GM12865 (cell line): ENCODE measurements around the gene TRIM28.

Source experiments
- DNase-seq: peaks from one replicate; pipeline ENCODE4 v3.0.0; 2010; ENCODE audit warnings: low read depth
- H3K4me3 ChIP-seq: 2 replicates; pipeline ENCODE4 v1.5.1; 2011; ENCODE audit warnings: mild to moderate bottlenecking, low read depth, low read length, control low read depth
- TF ChIP-seq, protein P1 (sequence below): IDR thresholded peaks from 2 replicates; pipeline ENCODE4 v1.5.1; 2011; ENCODE audit warnings: low read length, control low read depth, low read depth, inconsistent platforms; ENCODE audit not compliant: insufficient read depth; ENCODE audit errors: missing control alignments

TRIM28 gene

GRCh38 chr19:58556622-58557220 lies 12.9 kb downstream of the TRIM28 start:
- H3K4me3 ChIP-seq: peak overlapping the region; percentile 81
- no peak for DNase-seq
- TF ChIP-seq, protein P1, sequence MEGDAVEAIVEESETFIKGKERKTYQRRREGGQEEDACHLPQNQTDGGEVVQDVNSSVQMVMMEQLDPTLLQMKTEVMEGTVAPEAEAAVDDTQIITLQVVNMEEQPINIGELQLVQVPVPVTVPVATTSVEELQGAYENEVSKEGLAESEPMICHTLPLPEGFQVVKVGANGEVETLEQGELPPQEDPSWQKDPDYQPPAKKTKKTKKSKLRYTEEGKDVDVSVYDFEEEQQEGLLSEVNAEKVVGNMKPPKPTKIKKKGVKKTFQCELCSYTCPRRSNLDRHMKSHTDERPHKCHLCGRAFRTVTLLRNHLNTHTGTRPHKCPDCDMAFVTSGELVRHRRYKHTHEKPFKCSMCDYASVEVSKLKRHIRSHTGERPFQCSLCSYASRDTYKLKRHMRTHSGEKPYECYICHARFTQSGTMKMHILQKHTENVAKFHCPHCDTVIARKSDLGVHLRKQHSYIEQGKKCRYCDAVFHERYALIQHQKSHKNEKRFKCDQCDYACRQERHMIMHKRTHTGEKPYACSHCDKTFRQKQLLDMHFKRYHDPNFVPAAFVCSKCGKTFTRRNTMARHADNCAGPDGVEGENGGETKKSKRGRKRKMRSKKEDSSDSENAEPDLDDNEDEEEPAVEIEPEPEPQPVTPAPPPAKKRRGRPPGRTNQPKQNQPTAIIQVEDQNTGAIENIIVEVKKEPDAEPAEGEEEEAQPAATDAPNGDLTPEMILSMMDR: no peak

DNA sequence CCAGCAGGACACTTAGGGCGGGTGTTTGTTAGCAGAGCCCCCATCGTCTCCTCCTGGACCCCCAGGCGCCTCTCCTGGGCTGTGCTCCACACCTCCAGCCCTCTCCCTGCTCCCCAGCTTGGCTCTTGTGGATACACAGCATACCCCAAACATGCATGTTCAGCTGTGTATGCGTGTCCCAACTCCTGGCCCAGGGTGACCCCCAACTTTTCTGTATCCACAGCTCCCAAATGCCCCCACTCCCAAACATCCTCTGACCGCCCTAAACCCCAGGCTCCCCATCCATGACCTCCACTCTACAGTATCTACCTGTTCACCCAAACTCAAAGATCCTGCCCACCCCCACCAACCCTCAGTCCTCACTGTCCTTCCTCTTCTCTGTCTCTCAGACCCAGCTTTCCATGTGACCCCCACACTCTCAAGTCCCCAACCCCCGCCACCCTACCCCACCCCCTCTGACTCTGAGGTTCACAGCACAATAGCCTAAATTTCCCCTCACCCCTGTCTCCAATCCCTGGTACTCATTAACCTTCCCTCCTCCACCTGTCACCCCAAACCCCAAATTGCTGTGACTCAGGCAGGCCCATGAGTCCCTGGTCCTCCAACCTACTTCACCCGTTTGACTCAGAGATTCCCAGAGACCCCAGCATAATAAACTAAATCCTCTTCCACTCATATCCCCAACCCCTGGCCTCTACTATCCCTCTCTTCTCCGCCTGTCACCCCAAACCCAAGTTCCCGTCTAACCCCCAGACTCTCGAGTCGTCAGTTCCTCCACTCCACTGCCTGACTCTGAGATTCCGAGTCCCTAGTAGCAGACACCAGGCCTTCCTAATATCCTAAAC lies 13.6 kb downstream of the TRIM28 start:
- DNase-seq: no peak
- peak overlapping the region; percentile 81 for H3K4me3 ChIP-seq
- TF ChIP-seq, protein P1: no peak

- DNase-seq: no peak
- TF ChIP-seq, protein P1: no peak
- peak within 1 kb of the TSS; percentile 81 for H3K4me3 ChIP-seq
These were observed 14.3 kb downstream of the TRIM28 start, which contains the start of gene UBE2M for GRCh38 chr19:58558066-58558622. UBE2M (minus strand) TSS chr19:58558611; CDS start chr19:58558381, 230 bp downstream.

DNA sequence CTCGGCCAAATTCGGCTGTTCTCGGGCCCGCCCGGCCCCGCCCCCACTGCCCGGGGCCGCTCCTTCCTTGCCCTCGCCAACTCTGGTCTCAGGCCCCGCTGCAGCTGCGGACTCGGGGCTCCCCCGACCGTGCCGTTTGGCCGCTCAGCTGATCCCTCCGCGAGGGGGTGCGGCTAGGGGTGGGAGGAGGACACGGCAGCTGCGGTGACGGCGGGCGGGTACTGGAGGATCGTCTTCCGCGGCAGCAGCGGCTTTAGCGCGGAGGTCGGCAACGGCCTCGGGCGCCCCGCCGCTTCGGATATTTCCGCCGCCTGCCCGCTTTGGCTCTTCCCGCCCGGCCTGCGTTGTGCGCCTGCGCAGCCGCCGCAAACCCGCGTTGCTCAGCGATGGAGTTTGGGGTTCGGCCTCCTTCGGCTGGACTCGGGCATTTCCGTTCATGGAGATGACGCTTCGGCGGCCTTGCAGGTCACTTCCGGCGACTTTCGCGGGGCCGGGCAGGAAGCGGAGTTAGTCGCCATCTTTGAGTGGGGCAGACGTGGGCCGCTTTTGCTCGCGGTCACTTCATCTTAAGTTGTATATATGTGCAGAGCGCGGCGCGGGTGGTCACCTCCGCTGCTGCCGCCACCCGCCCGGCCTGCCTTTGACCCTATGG lies 14.9 kb downstream of the TRIM28 start:
- DNase-seq: peak; percentile 100
- H3K4me3 ChIP-seq: peak overlapping the region; percentile 68
- TF ChIP-seq, protein P1: no peak

DNA sequence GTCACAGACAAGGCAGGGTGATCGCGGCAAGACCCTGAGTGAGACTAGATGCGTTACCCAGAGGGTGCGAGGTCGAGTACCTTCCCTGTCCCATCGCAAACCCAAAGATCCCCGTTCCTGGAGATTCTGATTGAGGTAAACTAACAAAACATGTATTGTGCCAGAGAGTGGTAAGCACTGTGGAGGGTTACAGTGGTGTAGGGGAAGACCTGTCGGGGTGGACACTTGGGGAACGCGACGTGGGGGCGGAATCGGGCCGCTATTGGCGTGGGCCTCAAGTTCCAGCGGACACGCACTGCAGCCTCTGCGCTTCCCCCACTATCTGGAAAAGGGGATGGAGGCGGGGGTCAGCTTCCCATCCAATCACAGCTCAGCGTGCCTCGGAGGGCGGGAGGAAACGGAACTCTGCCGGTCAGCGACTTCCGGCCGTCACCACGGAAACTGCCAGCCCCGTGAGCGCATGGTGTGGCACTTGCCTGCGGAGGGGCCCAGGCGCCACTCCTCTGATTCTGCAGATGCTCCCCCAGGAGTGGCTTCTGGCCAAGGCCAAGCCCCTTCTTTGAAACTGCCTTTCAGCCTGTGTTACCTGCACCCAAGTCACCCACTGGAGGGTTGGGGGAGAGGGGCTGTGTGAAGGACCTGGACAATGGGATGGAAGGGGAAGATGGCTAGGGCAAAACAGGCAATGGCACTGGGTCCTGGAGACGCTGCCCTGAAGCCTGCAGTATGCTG lies 15.6 kb downstream of the TRIM28 start:
- TF ChIP-seq, protein P1: no peak
- peak overlapping the region; percentile 64 for H3K4me3 ChIP-seq
- DNase-seq: peak; percentile 97
